Measurements from ENCODE around the gene LLGL2.

DNA sequence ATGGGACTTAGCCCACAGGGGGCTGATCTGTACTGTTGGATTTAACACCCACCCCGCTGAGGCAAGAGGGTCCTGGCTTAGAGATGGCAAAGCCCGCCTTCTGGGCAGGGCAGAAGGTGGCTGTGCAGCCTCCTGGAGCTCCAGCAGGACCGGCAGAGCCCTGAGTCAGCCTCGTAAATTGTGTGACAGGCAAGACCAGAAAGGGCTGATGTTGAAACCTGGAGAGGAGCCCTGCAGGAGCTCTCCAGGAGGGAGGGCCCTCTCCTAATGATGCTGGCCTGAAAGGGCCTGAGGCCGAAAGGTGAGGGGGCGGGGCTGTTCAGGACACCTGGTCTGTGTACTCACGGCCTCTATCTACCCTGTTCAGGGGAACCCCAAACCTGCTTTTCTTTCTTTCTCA is 39.6 kb downstream of the LLGL2 start:
- TF ChIP-seq, protein P1, sequence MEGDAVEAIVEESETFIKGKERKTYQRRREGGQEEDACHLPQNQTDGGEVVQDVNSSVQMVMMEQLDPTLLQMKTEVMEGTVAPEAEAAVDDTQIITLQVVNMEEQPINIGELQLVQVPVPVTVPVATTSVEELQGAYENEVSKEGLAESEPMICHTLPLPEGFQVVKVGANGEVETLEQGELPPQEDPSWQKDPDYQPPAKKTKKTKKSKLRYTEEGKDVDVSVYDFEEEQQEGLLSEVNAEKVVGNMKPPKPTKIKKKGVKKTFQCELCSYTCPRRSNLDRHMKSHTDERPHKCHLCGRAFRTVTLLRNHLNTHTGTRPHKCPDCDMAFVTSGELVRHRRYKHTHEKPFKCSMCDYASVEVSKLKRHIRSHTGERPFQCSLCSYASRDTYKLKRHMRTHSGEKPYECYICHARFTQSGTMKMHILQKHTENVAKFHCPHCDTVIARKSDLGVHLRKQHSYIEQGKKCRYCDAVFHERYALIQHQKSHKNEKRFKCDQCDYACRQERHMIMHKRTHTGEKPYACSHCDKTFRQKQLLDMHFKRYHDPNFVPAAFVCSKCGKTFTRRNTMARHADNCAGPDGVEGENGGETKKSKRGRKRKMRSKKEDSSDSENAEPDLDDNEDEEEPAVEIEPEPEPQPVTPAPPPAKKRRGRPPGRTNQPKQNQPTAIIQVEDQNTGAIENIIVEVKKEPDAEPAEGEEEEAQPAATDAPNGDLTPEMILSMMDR (IDR thresholded peaks at IDR 0.05), result no peak
- TF ChIP-seq POLR2A (IDR thresholded peaks at IDR 0.05), result no peak
